HPDE6-E6E7 (cell line): Measurements from ENCODE around the gene FOXO1.
"Not testable (repeated sequence)": the region's sequence is repeated elsewhere in the genome, so short reads cannot be mapped to it uniquely, and the experiment has no call there.

Experiments
- DNase-seq: peaks from one replicate; pipeline ENCODE4 v3.0.0; 2011; ENCODE audit warnings: missing footprints; ENCODE audit errors: extremely low spot score

Gene FOXO1

DNA sequence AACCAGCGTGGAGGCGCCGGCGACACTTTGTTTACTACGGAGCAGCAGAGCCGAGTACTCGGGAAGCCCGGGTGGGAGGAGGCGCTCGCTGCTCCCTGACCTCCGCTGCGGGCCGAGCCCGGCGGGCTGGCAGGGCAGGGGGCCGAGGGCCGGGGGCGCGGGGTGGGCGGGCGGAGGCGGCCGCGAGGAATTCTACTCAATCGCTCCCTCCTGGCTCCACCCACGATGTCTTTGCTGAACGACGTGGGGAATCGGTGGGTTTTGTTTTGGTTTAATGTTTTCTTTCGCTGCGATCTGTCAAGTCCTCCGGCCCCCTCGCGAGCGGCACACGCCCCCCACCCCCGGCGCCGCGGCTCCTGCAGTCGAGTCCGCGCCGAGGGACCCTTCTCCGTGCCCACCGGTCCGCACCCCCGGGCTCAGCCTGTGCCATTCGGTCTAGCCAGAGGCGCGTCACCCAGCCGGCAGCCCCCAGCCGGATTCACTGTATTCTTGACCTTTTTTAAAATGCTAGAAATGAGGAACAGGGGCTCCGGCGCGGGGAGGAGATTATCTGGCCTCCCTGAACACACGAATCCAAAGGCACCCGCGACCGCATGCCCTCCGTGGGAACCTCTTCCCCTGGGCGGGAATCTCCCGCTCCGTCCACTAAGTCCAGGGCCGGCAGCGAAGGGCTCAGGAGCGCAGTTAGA is 636 bp upstream of the FOXO1 start:
- DNase-seq: no peak

DNA sequence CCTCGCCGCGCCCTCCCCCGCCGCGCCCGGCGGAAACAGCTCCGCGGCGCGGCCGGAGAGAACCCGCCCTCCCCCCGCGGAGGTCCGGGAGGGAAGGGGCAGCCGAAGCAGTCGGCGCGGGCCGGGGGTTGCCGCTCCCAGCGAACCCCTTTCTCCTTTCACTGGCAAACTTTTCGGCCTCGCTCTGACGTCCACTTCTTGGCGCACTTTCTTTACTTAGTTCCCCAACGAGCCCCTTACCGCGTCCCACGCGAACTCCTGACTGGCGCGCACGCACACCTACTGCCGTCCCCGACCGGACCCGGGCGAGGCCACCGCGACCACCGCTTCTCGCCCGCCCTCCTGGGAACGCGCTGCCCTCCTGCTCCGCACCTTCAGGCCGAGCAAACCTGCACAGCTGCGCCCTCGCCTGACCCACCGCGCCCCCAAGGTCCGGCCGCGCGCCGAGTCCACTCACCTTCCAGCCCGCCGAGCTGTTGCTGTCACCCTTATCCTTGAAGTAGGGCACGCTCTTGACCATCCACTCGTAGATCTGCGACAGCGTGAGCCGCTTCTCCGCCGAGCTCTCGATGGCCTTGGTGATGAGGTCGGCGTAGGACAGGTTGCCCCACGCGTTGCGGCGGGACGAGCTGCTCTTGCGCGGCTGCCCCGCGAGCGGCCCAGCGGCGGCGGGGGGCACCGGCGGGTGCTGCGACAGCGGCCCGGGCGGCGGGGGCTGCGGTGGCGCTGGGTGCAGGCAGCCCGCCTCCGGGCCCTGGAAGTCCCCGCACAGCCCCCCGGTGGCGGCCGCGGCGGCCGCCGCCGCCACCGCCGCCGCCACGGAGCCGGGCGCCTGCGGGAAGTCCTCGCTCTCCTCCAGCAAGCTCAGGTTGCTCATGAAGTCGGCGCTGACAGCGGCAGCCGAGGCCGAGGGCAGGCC is 1.1 kb downstream of the FOXO1 start:
- no peak for DNase-seq

DNA sequence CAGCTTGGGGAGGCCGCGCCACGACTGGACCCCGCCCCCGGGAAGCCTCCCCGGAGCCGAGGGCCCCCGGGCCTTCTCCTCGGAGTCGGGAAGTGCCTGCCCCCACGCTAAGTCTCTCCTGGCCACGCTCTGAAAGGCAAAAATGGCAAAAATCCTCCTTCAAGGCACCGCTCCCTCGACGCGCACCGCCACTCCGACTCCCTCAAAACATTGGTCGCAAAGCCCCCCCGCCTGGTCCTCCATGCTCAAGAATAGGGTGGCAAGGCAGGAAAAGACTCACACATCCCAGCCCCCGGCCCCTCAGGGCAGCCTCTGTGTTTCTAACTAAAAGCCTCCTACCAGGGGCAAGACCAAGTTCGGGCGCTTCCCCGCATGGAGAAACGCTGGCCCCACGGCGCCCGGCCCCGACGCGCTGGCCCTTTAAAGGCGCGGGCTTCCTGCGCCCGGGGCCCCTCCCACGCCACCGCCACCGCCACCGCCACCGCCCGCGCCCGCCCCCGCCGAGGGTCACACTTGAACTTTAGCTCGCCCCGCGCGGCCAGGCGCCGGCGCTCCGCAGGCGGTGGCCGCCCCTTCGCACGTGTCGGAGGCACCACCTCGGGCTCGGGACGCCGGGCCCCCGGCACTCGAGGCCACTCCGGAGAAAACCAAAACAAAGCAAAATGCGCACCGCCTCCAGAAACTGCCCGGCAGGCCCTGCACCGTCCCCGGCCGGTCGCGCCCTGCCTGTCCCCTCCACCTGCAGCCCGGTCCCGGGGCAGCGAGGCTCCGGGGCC is 1.9 kb downstream of the FOXO1 start:
- no peak for DNase-seq

DNA sequence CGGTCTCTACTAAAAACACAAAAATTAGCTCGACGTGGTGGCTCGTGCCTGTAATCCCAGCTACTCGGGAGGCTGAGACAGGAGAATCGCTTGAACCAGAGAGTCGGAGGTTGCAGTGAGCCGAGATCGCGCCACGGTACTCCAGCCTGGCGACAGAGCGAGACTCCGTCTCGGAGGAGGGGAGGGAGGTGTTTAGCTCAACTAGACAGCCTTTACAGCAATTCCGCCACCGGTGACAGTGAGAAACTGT is 2.4 kb downstream of the FOXO1 start:
- not testable (repeated sequence) for DNase-seq

DNA sequence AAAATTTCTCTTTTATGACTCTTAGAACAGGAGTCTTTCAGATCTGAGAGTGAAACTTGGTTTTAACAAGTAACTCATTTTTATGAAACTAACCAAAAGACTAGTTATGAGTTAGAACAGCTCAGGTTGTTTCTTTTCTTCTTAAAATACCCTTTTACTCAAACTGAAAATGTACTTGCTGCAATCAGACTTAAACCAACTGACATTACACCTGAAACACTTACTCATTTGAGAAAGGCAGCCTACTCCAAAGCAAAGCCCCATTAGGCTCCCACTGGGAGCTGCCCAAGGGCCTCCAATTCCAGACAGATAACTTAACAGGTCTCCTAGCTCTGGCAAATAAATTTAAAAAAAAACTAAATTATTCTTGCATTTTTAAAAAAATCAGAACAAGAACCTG is 3.6 kb downstream of the FOXO1 start:
- no peak for DNase-seq

DNA sequence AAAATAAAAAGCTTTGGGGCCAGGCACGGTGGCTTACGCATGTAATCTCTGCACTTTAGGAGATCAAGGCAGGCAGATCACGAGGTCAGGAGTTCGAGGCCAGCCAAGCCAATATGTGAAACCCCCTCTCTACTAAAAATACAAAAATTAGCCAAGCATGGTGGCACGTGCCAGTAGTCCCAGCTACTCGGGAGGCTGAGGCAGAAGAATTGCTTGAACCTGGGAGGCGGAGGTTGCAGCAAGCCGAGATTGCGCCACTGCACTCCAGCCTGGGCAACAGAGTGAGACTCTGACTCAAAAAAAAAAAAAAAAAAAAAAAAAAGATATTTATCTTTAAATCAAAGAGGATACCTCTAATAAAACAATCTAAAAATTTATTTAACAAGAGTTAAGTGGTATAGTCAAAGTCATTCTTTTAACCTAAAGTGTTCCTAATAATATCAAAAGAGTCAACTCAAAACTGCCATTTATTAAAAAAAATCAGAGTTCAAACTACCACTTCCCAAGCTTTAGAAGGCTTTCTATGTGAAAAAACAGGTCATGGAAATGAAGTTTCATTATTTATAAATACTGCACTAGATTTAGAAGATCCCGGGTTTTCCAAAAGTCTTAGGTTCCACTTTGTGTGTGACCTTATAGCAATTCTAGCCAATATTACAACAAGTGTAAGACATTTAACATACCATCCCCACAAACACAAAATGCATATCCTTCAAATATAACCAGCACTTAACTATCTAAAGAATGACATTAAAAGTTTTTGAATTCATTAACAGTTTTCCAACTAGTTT is 4.4 kb downstream of the FOXO1 start:
- DNase-seq: no peak

DNA sequence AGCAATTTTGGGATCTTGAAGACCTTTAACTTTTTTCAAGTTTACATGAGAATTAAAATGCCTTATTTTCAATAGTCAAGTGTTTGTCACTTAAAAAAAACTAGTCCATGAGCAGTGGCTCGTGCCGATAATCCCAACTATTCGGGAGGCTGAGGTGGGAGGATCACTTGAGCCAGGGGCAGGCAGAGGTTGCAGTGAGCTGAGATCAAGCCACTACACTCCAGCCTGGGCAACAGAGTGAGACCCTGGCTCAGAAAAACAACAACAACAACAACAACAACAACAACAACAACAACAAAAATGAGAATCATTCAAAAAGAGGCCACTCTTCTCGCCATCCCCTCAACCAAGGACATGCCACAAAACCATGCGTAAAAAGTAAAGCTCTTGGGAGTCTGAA is 5.7 kb downstream of the FOXO1 start:
- no peak for DNase-seq

DNA sequence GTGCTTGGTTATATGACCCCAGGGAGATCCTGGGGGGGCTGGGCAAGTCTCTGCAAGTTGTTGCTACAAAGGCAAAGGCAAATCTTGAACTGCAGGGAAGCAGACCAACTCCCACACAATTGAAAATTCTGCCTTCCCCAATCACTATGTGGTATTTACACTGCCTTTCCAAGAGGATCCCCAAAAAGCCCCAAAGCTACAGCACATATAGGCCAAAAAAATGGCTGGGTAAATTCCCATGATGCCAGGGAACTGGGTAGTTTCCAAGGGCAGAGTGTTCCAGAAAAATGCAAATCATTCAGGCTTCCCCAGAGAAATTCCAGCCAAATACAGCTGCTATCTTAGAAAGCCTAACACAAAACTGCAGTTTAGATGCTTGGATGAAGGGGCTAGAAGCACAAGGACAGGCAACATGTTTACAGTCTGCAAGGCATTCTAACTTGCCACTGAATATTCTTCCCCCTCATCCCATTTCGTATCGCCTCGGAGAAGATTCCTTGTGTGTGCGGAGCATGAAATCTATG is 6.2 kb downstream of the FOXO1 start:
- no peak for DNase-seq

DNA sequence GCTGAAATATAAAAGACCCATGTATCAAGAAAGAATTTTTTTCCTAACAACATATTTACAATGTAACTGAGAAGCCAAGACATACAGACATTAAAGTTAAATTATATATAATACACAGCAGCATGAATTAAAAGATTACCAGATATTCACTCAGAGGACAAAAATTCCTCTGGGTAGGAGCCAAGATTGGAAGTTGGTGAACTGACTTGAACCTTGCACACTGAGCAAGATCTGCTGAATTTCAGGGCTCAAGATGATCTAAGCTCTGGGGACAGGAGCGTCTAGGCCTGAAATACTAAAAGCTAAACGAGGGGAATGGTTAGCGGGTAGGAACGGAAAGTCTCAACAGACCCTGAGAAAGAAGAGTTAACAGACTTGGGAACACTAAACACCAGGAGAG is 8.5 kb downstream of the FOXO1 start:
- DNase-seq: no peak

DNA sequence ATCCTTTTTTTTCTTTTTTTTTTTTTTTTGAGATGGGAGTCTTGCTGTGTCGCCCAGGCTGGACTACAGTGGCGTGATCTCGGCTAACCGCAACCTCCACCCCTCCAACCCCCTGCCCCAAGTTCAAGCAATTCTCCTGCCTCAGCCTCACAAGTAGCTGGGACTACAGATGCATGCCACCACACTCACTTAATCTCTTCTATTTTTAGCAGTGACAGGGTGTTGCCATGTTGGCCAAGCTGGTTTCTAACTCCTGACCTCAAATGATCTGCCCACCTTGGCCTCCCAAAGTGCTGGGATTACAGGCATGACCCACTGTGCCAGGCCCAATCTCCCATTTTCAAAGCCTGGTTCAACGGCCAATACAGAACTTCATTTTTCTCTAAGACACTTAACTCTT is 9.1 kb downstream of the FOXO1 start:
- DNase-seq: no peak

DNA sequence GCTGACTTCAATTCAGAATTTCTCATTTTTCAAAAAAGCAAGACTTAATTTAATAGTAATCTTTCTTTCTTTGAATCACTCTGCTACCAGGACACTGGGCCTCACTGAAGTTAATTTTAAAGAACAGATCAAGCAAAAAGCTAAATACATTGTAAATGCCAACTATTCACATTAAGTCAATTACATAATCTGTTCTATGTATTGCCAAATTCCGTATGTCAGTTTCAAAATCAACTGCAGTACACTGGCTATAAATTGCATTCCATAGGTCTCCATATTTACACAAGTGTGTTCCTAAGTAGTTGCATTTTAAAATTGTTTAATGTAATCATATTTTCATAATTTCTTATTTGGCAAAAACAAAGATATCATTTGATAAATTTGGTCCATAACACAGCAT is 10.1 kb downstream of the FOXO1 start:
- DNase-seq: no peak

DNA sequence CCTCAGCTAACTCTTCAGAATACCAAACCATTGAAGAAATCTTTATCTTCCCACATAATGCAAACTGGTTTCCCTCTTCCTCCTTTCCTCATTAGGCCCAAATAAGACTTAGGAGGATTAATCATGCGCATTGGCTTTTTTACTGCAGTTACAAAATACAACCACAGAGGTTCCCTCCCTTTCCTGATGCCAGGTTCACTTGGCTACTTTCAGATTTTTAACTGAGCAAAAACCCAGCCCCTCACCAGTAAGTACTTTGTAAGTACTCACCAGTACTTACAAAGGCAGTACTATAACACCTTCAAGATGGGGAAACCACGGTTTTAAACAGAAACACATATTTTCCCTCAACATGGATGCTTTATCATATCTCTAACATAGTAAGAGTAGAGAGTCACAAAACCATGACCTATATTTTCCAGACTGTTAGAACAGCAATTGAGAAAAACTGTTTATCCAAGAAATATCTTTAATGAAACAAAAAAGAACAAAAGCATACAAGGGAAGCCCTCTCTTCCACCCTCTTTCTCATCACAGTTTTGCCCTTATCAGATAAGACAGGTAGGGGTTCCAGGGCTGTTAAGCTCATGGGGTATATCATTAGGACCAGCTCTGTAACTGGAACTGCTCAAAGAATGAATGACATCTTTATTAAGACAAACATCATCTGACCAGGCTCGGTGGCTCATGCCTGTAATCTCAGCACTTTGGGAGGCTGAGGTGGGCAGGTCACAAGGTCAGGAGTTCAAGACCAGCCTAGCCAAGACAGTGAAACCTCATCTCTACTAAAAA is 12.7 kb downstream of the FOXO1 start:
- no peak for DNase-seq

DNA sequence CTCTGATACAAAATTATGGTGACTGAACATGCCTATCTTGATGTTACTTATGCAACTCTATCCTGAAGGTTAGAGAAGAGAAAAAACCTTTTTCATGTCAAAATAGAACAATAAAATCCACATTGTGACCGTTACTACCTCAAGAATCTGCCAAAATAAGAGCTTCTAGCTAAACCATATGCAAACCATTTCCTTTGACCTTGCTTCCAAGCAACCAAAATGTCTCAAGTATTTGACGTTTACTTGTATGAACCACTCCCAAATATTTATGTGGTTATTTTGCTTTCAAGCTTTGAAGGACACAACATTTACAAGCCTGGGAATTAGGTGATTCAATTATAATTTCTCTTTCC is 13.9 kb downstream of the FOXO1 start:
- no peak for DNase-seq

DNA sequence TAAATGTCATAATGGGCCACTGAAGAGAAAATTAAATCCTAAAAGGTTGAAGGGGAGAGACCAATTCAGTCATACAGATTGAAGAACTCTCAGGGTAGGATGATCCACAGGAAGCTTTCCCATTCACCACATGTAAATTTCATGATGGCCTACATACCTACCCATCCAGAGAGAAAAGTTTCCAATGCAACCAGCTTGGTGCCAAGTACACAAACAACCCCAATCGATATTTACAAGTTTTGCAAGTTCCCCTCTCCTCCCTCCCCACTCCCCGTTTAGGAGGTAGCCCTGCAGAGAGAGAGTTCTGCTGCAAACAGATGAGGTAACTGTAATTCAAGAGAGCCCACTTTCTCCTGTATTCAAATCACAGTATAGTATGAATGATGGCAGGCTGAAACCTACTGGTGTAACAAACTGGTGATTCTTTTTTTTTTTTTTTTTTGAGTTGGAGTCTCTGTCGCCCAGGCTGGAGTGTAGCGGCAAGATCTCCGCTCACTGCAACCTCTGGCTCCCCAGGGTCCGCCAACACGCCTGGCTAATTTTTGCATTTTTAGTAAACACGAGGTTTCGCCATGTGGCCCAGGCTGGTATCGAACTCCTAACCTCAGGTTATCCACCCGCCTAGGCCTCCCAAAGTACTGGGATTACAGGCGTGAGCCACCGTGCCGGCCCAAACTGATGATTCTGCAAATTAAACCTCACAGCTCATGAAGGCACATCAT is 14.4 kb downstream of the FOXO1 start:
- DNase-seq: no peak

DNA sequence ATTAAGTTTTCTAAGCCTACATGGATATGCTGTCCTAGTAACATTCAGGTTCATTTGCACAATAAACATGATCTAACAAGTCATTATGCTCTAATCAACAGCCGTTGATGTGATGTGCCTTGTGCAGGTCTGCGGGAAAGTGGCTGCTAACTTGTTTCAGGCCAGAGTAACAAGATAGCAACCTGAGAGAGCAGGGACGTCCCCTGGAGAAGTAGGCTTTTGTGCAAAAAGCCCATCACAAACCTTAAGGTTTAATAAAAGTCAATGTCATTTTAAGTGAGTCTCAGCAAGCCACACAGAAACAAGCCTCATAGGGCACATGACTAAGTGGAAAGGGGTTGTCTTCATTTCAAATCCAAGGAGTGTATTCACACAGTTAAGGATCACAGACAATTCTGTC is 17.6 kb downstream of the FOXO1 start:
- no peak for DNase-seq

DNA sequence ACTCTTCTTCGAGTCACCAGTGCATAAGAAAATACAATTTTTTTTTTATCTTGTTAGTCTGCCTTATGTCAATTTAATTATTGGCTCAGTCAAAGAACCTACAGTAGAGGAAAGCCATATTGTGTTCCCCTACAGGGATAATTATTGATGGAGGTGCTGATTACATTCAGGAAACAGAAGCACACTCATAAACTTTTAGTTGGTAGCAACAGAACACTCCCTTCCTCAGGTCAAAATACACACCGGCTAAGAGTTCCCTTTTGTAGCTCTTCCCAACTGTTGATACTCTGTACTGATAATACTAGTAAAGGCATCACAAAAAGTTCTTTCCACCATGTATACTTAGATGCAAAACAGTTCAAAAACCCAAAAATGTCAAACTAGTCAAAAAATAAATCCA is 18.4 kb downstream of the FOXO1 start:
- no peak for DNase-seq

DNA sequence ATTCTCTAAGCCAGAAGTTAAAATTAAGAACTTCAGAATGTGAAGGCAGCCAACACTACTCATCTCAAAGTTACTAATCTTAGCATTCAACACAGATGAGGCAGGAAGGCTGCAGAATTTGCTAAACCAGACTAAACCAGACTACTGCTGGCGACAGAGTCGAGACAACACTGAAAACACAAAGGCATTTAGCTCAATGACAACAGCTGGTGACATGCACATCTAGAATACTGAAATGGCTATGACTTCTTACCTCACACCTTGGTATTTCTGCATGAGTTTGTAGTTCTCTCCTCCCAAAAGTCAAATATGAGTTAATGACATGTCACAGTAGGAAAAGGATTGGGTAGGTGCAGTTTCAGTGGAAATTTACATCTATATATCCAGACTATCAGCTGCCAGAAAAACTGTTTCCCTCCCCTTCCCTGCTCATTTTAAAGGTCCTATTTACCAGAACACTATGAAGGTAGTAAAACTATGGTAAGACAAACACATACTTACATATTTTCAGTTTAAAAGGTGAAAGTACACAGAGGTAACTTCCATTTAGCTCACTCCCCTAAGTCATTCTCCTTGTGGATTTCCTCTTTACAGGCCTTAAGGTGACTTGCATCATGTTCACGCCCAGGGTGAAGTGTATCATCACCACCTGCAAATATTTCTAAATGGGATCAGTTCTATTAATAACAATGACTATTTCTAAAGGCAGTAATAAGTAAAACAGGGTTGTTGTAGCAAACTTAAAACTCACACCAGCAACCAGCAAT is 21.4 kb downstream of the FOXO1 start:
- DNase-seq: no peak

DNA sequence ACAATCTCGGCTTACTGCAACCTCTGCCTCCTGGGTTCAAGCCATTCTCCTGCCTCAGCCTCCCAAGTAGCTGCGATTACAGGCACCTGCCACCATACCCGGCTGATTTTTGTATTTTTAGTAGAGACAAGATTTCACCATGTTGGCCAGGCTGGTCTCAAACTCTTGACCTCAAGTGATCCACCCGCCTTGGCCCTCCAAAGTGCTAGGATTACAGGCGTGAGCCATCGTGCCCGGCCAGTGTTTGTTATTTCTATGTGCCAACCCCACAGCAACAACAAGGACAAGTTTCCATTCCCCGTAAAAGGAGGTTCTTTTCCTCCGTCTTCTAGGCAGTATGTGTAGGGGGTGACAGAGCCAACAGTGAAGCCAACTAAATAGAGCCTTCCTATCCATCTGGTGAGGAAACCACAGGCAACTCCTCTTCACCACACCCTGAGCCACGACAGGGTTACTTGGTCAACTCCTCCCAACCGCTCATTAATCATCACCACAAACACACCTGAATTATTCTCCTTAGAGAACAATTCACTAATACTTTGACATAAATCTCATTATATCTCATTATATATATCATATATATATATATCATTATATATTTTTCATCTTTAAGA is 25.5 kb downstream of the FOXO1 start:
- DNase-seq: no peak

DNA sequence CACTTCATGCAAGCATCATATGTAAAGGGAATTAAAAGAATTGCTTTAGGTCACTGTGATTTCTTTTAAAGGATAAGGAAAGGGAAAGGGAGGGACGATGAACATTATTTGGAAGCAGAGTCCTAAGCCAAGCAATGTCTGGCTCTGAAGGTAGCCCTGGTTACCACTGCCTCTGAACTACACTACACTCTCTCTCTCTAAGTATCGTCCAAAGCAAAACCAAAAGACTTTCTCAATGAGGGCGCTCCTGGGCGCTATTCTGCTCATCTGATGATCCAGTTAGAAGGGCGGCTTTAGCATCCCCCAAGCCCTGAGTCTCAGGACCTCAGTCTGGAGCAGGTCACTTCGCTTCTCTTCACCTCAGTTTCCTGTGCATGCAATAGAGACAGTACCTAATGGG is 26.2 kb downstream of the FOXO1 start:
- no peak for DNase-seq
